NCI-H345 treated with DMSO at 0.1 percent for 48 hours (cell line): ENCODE data around the gene KCNG2.
"Not testable (repeated sequence)": the region's sequence is repeated elsewhere in the genome, so short reads cannot be mapped to it uniquely, and the experiment has no call there.

Experiments used
- DNase-seq: peaks from one replicate; lab custom pipeline; 2025; ENCODE audit not compliant: unreplicated experiment; lab: John Stamatoyannopoulos, UW

The KCNG2 gene

DNA sequence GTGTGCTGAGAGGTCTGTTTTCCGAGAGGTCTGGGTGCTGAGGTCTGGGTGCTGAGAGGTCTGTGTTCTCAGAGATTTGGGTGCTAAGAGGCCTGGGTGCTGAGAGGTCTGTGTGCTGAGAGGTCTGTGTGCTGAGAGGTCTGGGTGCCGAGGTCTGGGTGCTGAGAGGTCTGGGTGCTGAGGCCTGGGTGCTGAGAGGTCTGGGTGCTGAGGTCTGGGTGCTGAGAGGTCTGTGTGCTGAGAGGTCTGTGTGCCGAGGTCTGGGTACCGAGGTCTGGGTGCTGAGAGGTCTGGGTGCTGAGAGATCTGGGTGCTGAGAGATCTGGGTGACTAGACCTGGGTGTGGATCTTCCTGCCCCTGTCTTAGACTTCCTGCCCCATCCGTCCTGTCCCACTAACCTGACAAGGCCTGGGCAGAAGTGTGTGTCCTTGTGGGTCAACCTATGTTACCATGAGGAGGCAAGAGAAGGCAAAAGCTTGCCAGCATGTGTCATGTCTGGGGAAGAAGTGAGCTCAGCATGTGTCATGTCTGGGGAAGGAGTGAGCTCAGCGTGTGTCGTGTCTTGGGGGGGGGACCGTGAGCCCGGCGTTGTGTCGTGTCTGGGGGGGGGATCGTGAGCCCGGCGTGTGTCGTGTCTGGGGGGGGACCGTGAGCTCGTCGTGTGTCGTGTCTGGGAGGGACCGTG lies 69.3 kb downstream of the KCNG2 start:
- DNase-seq = no peak

DNA sequence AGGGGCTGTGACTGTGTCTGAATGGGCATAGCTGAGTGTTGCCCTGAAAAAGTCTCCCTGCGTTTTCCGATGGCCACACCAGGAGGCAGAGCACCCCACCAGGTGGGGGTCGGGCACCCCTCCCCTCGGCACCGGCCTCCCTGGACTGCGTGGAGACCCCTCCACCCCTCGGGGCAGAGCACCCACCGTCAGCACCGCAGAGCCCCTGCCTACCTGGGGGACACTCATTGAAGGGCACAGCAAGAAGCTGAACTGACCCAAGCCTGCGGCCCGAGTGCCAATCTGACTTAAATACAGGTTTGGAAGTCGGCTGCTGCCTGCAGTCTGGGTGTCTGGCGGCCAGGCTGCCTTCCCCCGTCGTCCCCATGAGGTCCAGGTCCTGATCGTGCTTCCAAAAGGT lies 69.9 kb downstream of the KCNG2 start:
- DNase-seq = no peak

DNA sequence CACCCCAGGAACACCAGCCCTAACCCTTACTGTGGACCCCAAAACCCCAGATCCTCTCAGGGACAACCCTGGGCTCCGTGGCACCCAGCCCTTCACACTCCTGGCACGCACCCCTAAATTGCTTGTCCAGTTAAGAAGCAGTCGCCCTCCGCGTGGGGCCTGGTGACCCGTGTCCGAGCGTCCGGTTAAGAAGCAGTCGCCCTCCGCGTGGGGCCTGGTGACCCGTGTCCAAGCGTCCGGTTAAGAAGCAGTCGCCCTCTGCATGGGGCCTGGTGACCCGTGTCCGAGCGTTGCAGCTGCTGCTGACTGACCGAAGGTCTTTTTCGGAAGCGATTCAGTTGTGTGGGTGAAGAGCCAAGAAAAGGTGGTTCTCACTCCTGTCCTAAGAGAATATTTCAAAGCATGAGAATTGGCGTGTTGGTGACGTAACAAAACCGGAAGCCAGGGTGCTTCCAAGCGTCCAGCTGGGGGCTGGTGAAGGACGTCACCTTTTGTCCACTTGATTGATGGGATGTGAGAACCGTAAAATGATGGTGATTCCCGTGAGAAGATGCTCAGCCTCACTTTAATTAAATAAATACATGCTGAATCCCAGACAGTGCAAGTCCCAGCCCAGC lies 70.5 kb downstream of the KCNG2 start:
- no peak for DNase-seq

DNA sequence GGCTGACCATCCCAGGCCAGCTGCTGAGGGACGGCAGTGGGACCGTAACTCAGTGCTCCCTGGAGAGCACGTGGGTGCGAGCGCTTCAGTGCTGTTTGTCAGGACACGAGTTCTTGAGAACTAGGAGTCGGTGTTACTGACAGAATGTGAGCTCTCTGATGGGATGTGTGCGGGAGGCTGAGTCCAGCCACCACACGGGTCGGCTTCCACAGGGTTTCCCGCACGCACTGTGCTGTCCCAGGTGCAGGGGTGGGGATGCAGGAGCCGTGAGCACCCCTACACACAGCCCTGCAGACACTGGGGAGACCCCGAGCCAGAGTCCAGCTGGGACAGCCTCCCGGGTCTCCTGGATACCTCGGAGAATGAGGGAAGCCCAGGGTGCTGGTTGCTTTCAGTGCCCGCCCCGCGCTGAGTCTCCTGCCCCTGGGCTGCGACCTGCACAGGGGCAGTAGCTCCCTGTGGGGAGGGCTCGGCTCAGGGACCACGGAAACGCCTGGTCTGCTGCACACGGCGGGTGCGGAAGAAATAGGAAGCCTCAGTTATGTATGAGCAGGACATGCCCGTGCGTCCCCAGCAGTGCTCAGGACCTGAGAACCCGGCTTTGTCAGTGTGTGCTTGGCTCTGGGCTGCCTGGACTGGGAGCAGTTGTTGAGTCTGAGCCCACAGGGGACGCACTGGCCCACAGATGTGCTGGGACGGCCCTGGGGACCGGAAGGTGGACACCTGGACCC lies 71.2 kb downstream of the KCNG2 start:
- no peak for DNase-seq

DNA sequence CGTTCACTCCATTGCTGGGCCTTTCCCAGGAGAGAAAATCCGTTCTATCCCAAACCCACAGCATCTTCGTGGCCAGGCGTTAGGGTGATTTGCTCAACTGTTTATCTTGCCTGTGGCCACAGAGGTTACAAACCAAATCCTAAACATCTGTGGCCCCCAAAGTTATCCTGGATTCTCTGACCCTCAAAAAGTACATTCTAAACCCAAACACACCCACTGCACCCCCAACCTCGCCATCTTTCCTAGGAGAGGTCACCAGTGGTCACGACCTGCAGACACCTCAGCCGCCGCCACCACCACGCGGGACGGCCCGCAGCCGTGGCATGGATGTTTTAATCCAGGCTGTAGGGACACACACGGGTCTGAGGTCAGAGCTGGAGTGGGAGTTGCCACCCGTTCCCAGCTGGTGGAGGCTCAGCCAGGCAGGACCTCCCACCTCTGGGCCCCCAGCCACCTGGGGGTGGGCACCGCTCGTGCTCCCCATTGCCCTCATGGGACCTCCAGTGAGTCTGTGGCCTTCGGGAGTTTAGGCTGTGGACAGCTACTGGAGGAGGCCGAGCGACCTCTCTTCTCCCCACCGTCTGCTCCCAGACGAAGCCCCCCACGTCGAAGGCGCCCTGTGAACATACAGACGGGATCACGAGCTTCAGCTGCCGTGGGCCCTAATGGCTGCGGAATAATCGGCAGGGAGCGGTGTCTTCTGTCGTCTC lies 72.0 kb downstream of the KCNG2 start:
- DNase-seq = no peak

DNA sequence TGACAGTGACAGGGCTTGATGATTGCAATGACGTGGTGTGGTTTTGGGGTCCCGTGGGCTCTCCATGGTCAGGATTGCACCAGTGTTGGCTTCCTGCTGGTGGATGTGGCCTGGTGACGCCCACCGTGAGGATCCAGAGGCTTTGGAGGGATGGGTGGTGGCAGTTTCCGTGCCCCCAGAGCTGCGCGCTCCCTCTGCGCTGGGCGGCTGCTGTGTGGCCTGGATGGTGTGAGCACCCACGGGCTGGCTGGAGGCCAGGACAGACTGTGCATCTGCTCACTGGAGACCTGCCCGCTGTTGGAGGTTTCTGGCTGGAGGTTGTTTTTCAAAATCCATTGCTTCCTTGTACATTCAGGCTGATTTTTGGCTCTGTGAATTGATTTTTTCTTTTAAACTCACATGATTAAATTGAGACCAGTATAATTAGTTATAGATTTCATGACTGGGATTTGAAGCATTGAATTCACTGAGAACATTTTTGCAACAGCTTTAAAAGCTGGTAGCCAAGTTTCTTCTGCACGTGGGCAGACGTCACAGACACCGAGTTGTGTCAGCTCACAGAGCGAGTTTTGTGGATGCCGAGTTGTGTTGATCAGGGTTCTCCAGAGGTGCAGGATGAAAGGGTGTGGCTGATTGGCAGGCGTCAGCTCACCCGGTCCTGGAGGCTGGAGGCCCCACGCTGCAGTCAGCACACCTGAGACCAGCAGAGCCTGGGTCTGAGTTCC lies 72.7 kb downstream of the KCNG2 start:
- no peak for DNase-seq

DNA sequence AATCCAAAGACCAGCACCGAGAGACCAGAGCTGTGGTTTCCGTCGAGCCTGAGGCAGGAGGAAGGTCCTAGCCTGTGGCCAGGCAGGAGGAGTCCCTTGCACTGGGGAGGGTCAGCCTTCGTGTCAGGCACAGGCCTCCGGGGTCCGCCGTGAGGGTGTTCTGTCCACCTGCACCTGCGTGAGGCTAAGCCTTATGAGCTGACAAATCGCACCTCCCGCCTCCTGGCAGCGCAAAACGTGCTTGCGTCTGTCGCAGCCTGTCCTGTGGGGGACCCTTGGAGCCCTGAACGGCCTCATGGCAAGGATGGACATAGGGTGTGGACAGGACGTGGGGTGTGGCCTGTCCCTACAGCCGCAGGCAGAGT lies 73.3 kb downstream of the KCNG2 start:
- no peak for DNase-seq

DNA sequence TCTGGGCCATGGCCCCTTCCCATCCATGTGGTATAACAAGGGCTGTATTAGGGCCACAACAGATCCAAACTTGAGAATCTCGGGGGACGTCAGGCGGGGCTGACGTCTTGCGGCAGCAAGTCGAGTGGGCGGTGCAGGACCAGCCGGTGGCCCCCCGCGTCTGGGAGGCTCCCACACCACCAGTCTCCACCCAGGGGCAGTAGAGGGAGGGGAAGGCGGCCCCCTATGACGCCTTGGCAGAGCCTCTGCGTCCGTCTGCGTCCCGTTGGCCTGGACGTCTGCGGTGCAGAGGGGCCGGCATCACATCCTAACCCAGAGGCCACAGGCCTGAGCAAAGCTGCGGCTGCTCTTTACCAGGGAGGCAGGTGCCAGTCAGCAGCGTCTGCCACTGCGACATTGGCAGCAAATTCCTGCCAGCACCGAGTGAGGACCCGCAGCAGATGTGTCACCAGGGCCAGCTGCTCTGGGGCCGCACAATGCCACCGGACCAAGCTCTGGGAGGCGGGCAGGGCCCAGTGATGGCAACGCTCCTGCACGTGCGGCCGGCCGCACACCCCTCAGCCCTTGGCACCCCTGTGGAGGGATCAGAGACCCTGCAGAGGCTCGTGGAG lies 73.8 kb downstream of the KCNG2 start:
- no peak for DNase-seq

DNA sequence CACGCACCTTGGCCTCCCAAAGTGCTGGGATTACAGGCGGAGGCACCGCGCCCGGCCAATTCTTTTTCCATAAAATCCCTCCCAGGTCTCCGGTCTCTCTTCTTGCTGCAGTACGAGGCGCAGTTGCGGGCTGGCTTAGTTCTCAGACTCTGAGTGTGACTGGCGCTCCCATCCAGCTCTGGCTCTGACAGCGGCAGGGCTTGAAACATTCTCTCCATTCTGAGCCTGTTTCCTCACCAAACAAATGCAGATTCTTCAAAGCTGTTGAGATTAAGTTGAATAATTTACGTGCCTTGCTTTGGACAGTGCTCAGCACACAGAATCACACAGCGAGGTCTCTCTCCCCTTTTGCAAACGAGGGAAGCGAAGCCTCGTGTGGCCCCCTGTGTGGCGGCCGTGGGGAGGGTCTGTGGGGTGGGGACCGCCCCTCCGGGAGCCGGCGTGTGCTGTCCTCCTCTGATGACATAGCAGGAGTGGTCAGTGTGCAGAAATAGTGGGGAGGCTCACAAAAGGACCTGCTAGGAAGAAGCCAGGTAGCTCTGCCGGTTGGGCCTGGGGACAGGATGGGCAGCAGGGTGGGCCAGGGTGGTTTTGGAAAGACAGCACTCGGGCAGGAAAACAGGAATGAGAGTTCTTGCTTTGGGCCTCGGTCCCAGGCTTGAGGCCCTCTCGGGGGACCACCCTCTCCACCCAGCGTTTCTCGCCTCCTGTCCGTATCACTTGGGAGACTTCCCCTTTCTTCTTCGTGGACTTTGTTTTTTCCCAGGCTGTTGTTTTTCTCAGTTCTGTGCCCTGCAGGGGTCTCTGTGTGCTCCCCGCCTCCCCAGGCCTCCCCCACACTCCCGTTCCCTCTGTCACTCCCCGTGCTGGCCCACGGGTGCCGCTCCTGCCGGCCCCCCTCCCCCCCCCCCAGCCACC lies 75.0 kb downstream of the KCNG2 start:
- DNase-seq = no peak

DNA sequence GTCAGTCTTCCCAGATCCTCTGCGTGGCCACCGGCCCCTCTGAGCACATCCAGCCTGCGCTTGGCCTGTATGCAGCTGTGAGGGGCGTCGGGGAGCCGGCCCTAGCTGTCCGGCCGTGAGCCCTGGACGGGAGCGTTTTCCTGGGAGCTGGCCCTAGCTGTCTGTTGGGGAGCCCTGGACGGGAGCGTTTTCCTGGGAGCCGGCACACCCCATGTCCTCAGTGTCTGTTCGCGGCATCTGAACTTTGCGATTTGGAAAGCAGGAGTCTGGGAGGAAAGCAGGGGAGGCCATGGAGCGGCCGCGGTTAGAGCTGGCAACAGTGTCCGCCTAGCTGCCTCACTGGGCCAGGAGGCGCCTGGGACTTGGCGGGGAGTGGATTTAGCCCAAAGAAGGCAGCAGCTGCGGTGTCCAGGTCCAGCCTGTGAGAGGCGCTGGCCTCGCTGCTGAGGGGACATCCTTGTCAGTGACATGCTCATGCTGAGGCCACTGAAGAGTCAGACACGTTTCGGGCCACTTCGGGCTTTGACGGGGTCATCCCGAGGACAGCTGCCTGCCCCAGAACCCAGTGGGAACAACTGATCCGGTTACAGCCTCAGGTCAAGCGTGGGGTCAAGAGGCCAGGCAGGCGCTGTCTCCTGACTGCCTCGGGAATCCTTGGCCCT lies 75.8 kb downstream of the KCNG2 start:
- DNase-seq = no peak

DNA sequence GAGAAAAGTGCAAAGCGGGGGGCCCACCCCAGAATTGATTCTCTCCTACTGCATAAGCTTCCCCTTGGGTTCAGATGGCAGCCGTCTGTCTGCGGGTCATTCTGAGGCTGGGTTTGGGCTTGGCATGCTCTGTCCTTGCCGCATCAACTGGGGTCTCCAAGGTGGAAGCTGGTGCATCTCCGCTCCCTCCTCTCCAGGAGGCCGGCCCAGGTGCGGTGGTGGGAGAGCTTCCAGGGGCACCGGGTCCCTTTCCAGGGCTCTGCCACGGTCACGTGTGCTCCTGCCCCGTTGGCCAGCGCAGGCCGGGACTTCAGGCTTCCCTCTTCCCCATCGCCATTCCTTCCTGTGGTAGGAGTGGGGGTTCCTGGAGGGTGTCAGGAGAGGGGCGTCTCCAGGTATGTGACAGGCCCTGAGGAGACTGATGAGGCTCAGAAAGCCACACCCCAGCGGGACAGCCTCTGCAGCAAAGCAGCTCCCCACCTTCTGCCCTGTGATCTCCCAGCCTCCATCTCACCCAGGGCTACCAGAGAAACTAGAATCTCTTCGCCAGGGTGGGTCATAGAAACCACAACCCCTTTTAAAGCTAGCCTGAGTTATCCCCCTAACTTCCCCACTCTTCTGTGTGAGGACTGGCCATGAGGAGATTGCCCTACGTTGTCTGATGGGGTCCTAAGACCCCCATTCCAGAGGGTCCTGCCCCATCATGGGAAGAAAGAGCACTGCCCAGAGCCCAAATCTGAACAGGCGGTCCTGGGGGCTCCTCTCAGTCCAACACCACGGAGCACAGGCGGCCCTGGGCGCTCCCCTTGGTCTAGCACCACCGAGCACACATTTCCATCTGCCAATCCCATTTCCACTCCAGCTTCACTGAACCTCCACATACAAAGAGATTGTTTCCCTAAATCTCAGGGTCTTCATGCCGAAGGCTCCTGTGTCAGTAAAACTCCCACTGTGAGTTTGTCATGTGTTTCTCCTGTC lies 77.1 kb downstream of the KCNG2 start:
- no peak for DNase-seq

DNA sequence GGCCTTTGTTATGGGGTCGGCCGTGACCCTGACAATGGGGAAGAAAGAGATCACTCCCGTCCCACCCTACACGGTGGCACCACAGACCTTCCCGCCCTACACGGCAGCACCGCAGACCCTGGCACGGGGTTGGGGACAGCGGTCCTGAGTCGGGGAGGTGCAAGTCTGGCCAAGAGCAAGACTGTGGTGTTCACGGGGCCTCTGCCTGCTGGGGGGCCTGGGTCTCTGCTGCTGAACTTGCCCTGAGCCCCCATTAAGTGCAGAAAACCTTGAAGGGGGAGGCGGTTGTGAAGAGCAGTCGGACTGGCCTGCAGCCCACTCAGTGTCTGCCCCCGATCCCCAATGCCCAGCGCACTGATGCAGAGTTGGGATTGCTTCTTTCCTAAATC lies 77.8 kb downstream of the KCNG2 start:
- no peak for DNase-seq

DNA sequence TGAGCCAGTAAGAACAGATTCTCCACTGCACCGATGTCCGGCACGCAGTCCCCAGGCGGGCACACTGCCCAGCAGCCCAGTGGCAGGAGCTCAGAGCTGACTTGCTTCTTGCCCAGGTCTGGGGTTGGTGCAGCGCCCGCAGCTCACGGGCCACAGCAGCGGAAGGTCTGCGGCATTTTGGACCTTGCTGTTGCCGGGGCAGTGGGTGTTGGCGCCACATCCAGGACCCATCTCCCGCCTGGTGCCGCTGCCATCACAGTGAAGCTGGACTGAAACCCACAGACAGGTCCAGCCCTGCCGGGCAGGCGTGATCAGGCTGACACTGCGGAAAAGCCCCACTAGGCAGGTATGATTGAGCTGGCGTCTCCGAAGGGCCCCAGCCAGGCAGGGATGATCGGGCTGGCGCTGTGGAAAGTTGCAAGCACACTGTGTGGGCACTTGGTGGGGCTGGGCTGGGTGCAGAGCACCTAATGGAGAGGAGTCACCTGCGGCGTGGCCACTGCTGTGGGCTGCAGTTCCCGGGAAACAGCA lies 78.3 kb downstream of the KCNG2 start:
- DNase-seq = no peak

DNA sequence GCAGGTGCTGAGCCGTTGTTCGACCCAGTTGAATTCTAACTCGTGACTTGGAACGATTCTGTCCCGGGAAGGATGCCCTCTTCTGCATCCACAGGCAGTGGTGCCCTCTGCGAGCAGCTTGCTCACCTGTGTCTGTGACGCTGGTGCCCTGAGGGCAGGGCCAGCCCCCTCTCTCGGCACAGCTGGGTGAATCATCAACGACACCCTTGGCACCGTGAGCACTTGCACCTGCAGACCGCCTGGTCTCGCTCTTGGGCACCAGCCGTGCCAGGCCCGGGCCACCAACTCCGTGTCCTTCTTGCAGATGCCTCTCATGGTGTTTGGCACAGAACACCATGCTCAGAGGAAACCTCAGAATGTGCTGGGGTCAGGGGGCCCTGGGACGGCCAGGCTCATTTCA lies 78.8 kb downstream of the KCNG2 start:
- no peak for DNase-seq

DNA sequence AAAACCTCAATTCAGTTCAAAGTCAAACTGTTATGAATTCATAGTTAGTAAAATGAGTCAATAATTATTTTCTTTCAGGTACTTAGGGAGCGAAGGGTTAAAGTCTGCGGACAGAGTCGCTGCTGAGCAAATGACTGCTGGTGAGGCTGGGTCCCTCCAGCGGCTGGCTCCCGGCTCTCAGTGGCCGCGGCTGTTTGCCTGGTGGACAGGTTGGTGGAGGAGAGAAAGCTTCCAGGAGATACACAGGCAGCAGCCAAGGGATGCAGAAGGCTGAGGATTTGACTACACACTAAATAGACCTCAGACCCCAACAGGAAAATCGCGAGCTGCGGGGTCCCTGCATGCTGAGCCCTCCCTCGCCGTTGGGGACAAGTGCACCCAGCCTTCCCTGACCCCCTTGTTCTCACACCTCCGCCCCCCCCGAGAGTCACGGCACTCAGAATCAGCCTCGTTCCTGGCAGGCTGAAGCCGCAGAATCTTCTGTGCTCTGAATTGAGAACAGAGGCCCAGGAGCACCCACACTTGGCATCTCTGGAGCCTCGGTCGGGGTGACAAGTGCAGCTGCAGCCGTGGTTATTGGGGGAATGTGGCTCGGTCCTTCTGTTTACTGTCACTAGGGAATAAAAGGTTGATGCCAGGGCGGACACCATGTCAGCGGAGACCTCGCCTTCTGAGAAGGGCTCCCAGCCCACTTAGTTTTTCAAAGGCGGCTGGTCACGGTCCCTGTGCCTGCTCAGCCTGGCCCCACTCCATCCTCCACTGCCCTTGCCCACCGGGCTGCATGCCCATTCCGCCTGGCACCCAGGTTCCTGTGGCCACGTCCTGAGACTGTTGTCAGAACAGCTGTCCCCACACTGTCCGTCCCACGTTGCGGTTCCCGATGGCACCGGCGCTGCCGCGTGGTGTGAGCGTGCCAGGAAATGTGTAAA lies 79.7 kb downstream of the KCNG2 start:
- no peak for DNase-seq

DNA sequence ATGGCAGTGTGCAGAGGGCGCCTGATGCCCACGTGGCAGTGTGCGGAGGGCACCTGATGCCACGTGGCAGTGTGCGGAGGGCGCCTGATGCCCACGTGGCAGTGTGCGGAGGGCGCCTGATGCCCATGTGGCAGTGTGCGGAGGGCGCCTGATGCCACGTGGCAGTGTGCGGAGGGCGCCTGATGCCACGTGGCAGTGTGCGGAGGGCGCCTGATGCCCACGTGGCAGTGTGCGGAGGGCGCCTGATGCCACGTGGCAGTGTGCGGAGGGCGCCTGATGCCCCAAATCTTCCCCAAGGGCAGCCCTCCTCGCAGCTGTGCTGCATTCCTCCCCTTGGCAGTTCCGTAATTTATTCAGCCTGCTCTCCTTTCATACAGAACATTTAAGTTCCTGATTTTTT lies 80.5 kb downstream of the KCNG2 start:
- not testable (repeated sequence) for DNase-seq
